ENCODE data around the gene TERC.
A peak's percentile ranks its signal among the peaks of the same experiment; 100 is the strongest.

Gene TERC

DNA sequence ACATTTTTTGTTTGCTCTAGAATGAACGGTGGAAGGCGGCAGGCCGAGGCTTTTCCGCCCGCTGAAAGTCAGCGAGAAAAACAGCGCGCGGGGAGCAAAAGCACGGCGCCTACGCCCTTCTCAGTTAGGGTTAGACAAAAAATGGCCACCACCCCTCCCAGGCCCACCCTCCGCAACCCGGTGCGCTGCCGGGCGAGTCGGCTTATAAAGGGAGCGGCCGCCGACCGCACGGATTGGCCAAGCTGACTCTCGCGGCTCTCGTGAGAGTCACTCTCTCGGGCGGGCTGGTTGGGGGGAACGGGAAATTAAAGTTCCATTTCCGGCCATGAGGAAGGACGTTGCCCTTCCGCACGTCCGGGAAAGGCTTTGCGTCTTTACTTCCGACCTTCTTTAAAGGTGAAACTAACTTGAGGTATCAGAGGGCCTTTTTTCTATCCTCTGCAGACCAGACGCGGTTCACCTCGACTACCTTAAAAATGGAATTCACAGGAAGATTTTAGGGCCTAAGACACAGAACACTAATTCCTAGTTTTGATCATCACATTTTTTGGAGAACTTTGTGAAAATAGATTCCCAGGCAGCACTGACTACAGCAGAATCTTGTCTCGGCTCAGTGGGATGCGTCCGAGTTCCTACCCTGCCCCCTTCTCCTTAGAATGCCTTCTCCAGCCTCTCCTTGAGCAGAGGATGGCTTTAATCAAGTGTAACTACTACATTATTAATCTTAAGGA, at the start of gene TERC:
Gene TERC (minus strand): TSS at position 179 of the 731 bp plus-strand sequence.
- DNase-seq = peak; percentile 97

DNA sequence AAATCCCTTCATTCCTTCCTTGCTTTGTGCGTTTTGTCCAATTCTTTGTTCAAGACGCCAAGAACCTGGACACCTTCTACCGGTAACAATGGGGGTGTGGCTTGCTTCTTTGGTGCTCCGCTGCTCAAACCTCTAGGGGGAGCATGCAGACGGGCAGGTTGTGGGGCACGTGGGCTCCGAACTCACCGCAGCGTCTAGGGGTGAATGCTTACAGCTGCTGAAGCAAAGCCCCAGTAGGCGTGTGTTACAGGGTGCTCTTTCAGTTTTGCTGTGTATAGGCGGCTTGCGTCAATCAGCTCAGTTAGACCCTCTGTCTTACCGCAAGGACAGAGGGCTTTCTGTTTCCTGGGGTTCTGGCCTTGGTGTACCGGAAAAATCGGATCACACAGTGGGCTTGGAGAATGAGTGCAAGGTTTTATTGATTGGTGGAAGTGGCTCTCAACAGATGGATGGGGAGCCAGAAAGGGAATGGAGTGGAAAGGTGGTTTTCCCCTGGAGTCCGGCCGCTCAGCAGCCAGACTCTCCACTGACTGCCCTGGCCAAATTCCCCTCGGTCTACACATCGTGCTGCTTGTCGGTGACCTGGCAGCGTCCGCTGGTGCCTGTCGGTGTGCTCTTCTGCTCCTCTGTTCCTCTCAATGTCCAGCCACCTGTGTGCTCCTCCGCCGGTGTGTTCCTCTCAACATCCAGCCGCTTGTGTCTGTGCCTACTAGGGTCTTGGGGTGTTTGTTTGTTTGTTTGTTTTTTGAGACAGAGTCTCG, 49.1 kb upstream of the TERC start:
- peak; percentile 88 for DNase-seq

DNA sequence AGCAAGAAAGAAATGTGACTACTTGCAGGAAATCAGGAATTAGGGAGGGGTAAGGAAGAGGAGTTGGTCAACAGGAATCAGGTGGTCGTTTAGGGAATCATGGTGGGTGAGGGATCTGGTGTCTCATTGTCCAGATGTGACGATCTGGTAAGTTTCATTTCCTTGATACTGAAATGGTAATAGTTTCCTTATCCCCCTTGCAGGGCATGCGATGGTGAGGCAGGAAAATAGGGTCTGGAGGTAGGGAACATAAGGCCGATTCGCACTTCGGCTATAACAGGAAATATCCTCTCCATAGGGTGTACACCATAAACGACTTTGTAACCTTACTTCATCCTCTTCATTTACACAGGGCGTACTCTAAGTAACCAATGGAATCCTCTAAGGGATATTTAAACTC, 48.4 kb upstream of the TERC start:
- peak; percentile 63 for DNase-seq

DNA sequence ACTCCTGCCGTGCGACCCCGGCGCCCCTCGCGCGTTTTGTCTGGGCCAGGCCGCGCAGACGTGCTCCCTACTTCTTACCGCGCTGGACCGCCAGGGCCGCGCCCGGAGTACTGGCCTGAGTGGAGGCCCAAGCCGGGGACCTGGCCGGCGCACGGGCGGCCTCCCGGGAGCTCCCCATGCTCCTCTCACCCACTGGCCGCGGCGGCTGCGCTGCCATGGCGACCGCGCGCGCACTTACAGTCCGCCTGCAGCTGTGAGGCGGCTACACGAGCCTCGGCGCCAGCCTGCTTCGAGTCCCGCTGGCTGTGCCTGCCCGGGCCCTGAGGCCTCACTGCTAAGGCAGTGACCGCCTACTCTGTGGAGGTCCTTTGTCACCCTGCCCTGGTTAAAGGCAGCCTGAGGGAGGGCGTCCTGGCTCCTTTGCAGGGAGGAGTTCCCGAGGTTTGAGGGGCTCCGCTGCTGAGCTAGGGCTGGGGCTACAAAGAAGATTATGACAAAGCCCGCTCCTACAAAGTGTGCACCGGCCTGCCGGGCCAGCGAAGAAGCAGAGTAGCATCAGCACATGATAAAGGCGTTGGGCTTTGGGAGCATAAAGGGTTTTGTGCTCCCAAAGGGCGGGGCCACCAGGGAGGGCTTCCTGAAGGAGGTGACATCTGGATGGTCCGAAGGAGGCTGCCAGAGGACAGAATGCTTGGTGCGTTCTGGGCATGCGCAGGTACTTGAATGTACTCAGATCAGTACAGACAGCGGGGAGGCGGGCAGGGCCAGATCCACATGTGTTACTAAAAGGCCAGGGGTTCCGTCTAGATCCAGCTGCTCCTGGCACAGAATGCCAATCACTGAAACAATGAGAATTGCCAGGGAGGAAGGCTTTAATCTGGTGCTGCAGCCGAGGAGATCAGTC, 47.7 kb upstream of the TERC start, which contains the start of the genes LRRC34 and LRRIQ4:
Gene LRRC34 (minus strand): TSS at position 573 of the 904 bp plus-strand sequence. CDS start 356 bp downstream, at position 217.
Gene LRRIQ4 (plus strand): TSS at position 539 of the 904 bp plus-strand sequence. CDS start 9,052 bp downstream, outside the sequence.
- peak; percentile 99 for DNase-seq

DNA sequence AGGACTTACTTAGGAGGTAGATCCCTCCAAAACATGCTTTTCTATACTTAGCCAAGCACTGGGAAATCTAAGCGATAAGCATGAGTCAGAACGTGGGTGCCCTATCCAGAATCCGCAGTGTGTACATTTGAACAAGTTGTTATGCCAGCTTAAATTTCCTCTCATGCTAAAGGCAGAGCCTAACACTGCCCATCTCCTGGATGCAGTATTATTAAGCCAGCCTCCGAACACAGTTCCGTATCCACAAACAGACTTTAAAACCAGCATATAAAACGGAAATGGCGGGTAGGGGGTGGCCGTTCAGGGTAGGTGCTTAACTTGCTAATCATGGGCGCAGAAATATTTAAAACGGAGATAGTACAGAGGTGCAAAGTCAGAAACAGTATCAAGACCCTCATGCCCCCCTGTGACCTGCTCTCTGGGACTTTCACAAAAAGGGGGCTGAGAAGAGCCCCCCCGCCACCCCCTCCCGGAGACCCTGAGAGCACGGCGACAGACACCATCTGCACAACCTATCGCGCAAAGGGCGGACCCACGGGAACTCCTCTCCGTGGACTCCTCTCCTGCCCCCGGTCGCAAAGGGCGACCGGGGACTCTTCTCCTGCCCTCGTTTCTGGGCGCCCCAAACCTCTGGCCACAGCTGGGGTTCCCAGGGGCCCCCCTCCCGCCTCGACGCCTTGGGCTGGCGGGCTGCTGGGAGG, 46.9 kb upstream of the TERC start:
- peak; percentile 80 for DNase-seq

DNA sequence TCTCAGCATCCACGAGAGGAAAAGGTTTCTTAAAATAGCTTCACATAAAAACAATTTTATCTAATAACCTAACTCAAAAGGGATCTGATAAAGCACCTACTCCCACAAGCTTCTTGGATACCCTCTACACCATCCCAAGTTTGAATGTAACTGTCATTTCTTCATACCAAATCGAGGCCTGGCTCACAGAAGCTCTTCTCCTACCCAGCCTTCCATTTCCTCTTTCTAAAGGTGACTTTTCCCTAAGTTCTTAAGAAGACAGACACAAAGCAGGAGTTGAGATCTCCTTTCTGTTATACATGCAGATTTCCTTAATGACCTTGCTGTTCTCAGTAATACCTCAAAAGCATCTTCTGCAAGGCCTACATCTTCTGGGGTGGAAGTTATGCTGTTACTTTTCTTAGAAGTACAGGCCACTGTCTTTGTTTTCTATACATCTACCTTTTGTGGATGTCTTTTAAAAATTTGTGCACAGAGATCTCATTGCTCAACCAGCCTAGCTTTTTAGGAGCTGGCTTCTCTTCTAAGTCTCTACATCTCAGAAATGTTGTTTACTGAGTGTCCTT, 44.5 kb upstream of the TERC start:
- DNase-seq = no peak

DNA sequence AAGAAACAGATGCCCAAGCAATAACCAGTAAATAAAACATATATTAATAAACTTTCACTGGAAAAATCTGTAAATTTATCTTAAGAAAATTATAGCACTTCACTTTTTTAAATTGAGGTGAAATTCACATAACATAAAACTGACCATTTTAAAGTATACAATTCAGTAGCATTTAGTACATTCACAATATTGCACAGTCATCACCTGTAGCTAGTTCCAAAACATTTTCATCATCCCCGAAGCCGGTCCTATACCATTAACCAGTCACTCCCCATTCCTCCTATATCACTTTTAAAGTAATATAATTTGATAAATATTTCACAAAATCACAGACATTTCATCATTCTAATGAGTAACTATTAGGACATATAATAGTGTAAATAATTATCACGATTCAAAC, 39.8 kb upstream of the TERC start:
- no peak for DNase-seq

DNA sequence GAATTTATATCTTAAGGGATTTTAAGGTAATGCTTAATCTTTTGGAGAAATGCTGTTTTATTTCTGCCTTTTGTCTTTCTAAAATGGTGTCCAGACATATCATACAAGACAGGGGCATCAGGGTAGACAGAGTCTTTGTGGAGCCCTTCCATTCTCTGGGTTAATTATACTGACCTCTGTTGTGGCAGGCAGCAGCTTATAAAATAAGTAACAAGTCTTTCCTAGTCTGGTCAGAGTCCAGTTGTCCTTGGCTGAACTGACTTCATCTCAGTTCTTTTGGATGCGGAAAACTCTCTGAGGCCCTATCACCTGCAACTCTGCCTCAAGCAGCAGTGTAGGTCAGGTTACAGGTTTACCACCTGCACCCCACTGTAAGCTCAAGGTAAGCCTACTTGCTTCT, 27.5 kb upstream of the TERC start:
- no peak for DNase-seq

DNA sequence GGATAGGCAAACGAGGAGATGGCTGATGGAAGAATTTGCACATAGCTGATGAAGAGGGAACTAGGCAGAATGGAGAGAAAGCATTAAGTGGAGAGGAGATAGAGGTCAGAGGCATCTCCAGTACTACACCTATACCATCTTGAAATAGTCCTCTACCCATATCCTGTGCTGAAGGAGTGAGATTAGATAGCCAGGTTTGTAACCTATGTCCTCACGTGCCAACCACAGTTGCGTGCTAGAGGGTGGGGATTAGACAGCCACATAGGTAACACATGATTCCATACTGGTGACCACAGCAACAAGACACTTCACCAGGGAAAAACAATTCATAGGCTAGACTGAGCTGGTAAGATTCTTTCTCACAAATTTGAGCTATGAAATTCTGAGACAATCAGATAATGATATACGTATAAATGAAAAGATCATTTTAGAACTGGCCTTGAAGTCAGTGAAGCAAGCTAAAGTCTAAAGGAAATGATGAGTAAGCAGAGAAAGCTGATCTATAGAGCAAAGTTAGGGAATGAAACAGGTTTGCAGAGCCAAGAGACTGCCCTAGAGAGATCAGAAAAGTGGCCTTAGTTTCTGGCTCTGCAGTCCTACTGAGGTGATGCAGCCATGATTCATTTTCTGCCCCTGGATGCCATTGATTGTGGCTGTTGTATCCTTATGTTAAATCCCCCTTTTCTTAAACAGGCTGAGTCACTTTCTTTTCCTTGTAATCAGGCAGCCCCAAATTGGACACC, 26.0 kb upstream of the TERC start:
- no peak for DNase-seq

DNA sequence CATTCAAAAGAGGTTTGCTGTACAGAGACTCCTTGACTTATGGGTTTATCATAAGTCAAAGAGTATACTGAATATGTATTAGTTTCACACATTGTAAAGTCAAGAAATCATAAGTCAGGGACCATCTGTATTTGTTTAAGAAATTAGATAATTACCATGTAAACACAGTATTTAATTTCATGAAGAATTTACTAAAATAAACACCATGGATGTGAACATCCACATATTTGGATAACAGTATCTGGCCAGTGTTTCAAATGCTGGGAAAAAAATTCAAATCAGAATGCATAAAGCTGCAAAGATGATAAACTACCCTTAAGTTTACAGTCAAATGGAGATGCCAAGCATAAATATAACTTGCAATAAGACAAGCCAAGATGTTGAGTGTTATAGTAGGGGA, 25.4 kb upstream of the TERC start:
- DNase-seq = no peak

DNA sequence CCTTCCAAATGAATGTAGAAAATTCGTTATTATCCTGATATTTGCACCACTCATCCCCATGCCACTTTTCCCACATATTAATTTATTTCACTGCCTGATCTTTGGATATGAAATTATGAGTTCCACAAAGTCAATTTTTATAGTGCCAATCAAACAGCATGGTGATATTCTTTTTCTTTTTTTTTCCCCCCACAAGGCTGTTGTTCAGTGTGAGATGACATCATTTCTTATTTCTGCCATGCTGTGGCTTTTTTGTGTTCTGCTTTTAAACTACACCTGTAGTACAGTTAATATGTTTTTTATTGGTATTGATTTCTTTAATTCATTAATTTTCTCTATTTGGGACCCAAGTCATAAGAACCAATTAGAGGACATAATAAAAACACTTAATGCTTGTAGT, 22.9 kb upstream of the TERC start:
- DNase-seq = no peak

DNA sequence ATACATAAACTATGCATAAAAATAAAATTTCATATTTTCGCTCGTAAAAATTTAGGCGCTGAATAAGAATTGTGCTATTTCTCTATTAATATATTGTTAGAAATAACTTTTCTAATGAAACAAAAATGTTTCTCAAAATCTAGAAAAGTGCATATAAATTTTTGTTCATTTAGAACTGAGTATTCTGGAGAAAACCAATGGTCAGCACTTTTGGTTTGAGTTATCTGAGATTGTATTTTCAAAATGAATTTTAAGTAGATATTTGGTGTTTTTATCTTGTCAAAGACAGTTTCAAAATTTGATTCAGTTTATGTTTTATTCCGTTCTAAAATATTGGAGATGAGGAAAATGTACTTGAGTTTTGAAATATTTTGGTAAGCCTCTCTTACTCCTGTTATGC, 22.3 kb upstream of the TERC start:
- no peak for DNase-seq

DNA sequence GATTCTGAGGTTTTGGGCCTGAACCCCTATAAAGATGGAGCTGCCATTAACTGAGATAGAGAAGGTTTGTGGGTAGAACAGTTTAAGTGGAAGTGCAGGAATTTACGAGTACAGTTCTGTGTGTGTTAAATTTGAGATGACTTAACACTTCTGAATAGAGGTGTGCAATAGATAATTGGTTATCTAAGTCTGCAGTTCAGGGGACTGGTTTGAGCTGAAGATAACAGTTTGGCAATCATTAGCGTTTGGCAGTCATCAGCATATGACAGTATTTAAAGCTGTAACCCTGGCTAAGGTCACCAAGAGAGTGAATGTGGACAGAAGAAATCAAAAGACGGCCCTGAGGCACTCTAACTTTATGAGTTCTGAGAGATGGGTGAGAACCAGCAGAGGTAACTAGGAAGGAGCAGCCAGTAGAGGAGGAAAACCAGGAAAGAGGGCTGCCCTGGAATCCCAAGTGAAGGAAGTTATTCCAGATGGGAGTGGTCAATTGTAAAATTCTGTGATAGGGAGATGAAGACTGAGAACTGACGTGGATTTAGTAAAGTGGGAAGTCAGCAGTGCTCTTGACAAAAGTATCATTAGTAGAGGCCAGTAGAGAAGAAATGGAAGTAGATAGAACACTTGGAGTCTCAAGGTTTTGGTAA, 16.5 kb upstream of the TERC start:
- no peak for DNase-seq

DNA sequence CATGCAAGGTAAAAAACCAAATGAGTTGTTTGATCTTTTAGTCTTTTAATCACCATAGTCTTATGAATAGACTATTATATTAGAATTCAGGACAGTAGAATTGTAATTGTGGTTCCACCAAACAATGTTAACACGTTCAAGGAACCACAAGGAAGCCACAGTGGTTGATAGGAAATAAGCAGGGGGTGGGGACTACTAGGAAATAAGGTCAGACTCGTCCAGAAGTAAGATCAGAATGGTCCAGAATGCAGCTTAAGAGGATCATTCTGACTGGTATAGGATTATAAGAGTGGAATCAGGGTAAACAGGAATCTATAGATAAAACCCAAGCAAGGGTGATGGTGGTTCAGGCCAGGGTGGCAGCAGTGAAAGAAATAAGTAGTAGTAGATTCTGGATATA, 15.9 kb upstream of the TERC start:
- no peak for DNase-seq

DNA sequence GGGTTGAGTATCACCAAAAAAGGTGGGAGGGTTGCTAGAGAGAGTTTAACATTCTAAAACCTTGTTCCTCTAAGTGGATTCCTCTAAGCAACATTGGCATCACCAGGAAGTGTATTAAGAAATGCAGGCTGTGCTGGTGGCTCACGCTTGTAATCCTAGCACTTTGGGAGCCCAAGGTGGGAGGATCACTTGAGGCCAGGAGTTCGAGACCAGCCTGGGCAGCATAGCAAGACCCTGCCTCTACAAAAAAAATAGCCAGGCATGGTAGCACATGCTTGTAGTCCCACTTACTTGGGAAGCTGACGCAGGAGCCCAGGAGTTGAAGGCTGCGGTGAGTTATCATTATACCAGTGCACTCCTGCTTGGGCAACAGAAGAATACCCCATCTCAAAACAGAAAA, 13.0 kb upstream of the TERC start:
- DNase-seq = no peak

DNA sequence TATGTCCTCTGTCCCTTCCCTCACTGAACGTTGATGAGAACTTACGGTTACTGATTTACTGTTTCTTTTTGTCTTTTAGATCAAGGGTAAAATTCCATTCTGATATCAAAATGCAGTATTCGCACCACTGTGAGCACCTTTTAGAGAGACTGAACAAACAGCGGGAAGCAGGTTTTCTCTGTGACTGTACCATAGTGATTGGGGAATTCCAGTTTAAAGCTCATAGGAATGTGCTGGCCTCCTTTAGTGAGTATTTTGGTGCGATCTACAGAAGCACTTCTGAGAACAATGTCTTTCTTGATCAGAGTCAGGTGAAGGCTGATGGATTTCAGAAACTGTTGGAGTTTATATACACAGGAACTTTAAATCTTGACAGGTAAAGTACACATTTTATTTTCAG, 9.3 kb upstream of the TERC start:
- DNase-seq = no peak

DNA sequence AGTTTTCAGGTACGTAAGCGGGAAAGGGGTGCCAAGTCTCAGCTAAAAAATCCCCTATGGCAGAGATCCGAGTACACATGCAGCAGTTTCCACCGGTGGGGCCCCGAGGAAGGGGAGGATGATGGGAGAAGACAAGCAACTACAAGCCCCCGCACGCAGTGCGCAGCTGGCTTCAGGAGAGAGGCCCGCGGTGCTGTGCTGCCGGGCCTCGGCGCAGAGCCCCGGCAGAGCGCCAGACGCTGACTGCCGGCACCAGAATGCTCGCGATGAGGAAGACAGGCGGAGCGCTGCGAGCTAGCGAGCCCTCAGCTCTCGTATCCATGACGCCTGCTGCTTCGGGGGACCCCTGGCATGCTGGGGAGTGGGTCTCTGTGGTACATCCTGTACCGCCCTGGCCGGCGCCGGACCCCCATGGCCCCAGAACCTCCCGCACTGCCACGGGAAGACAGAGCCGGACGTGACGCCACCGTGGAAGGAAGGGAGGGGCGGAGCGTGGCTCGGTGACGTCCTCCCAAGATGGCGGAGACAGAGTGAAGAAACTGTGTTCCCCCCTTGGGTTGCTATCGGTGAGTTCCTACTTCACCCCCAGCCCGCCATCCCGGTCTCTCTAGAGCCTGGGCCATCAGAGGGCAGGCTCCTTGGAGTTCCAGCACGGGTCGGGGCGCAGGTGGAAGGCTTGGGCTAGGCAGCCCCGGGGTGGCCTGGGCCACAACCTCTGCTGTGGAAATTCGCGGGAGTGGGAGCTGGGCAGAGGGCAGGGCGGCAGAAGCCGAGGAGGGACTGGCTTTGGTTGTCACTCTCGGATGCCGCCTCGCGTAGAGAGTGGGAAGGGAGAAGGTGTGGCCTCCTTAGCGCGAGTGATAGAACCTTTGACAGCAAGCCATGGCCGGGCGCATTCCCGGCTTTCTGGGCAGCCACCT, 8.3 kb upstream of the TERC start, which contains the start of gene MYNN:
Gene MYNN (plus strand): TSS at position 500 of the 920 bp plus-strand sequence. CDS start 900 bp downstream, outside the sequence.
- DNase-seq = peak; percentile 96

DNA sequence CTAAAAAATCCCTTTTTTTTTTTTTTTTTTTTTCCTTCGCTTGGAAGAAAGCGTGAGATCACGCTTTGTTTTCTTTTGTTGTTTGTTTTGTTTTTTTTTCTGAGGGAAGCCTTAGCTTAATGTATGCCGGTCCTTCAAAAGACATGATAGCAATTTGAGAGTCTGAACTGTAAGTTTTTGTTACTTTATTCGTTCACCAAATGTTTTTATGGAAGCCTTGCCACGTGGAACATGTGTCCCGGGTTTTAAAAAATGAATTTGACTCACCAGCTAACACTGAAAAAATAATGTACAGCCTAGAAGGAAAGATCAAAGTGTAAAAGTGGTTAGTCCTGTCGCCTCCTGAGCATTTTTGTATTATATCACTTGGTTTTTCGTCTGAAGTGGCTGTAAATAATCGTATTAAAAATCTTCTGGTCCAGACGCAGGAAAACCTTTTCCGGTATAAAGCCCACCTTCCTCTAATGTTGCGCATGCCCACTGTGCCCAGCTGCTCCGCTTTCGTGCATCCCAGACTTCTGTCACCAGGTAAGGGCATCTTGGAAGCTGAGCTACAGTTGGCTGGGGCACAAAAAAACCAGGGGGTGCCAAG, 7.5 kb upstream of the TERC start:
- peak; percentile 96 for DNase-seq

Measured in NCI-H146 (cell line).